Ascending aorta (tissue), 2 donors: ENCODE results near the gene S100A5. TPM values are rescaled to one million over a fixed set of nuclear protein-coding genes. Genes with fewer than 3 reads are reported as not detected.

Source experiments
- DNase-seq, 2 donors: peaks; one replicate each; pipeline ENCODE4 v3.0.0-alpha.2; 2019; ENCODE audit warnings: low spot score in 2 of 2
- H3K27ac ChIP-seq, 2 donors: fragments of 200-600 bp; sonication (generic); one replicate each; pipeline ENCODE4 v1.5.1; 2016 to 2017; ENCODE audit warnings: mild to moderate bottlenecking in 1 of 2
- H3K27me3 ChIP-seq: fragments of 200-600 bp; sonication (generic); one replicate; pipeline ENCODE4 v1.5.1; 2017
- H3K36me3 ChIP-seq, 2 donors: fragments of 200-600 bp; sonication (generic); one replicate each; pipeline ENCODE4 v1.5.1; 2016
- H3K4me1 ChIP-seq, 2 donors: fragments of 200-600 bp; sonication (generic); one replicate each; pipeline ENCODE4 v1.5.1; 2016 to 2017; ENCODE audit warnings: mild to moderate bottlenecking in 1 of 2
- H3K4me3 ChIP-seq, 2 donors: fragments of 200-600 bp; sonication (generic); one replicate each; pipeline ENCODE4 v1.5.1; 2016 to 2017; ENCODE audit warnings: mild to moderate bottlenecking in 1 of 2
- H3K9me3 ChIP-seq, 2 donors: fragments of 200-600 bp; sonication (generic); one replicate each; pipeline ENCODE4 v1.5.1; 2016
- intact Hi-C: fragments of 100-400 bp; cut with DNase I; formaldehyde crosslinking; loops from one replicate; pipeline ENCODE4 v1.15.1; 2023
- total RNA-seq: library from RNA; depleted of rRNA; stranded (reverse); fragments of >200 nt; gene quantifications from one replicate; pipeline ENCODE4 v1.1.0, GENCODE V29; 2016
- TF ChIP-seq, protein P1 (sequence below), 3 experiments: fragments of 200-600 bp in 2 of 3; fragments of 450-650 bp in 1 of 3; sonication (generic) in 2 of 3; IDR thresholded peaks; one replicate each; pipeline ENCODE4 v1.5.1; 2016 to 2019; ENCODE audit warnings: antibody characterized with exemption in 3 of 3, mild to moderate bottlenecking in 1 of 3, moderate library complexity in 1 of 3

Gene S100A5
- total RNA-seq, 1 donor from 2014 or later: not detected

- intact Hi-C loops: loop anchor here (1.0 kb wide), 1 partner anchor 8 kb away; no protein-coding TSS in a partner anchor
- peak overlapping the region; percentile 90 to 92 for H3K27ac ChIP-seq
- H3K4me1 ChIP-seq: peaks cover 41 to 65% of the 10 kb centered on the region in 2 donors
- DNase-seq: no peak
- TF ChIP-seq, protein P1, sequence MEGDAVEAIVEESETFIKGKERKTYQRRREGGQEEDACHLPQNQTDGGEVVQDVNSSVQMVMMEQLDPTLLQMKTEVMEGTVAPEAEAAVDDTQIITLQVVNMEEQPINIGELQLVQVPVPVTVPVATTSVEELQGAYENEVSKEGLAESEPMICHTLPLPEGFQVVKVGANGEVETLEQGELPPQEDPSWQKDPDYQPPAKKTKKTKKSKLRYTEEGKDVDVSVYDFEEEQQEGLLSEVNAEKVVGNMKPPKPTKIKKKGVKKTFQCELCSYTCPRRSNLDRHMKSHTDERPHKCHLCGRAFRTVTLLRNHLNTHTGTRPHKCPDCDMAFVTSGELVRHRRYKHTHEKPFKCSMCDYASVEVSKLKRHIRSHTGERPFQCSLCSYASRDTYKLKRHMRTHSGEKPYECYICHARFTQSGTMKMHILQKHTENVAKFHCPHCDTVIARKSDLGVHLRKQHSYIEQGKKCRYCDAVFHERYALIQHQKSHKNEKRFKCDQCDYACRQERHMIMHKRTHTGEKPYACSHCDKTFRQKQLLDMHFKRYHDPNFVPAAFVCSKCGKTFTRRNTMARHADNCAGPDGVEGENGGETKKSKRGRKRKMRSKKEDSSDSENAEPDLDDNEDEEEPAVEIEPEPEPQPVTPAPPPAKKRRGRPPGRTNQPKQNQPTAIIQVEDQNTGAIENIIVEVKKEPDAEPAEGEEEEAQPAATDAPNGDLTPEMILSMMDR (IDR thresholded peaks at IDR 0.05): no peak
- peak overlapping the region; percentile 47 to 68 for H3K4me3 ChIP-seq
- peaks cover 0 to 3% of the 10 kb centered on the region in 2 donors for H3K36me3 ChIP-seq
- no peaks in the 10 kb centered on the region for H3K27me3 ChIP-seq
- H3K9me3 ChIP-seq: no peaks in the 10 kb centered on the region
Observed at GRCh38 chr1:153544453-153545066, 3.8 kb upstream of the S100A5 start.

GRCh38 chr1:153543736-153544135 lies 3.0 kb upstream of the S100A5 start:
- DNase-seq: no peak
- peak overlapping the region; percentile 47 to 68 for H3K4me3 ChIP-seq
- no peaks in the 10 kb centered on the region for H3K27me3 ChIP-seq
- intact Hi-C loops: no loop called here
- peak overlapping the region; percentile 90 to 92 for H3K27ac ChIP-seq
- peaks cover 35 to 58% of the 10 kb centered on the region in 2 donors for H3K4me1 ChIP-seq
- H3K9me3 ChIP-seq: no peaks in the 10 kb centered on the region
- TF ChIP-seq, protein P1 (IDR thresholded peaks at IDR 0.05): no peak
- H3K36me3 ChIP-seq: peaks cover 0 to 3% of the 10 kb centered on the region in 2 donors

GRCh38 chr1:153542956-153543711 lies 2.4 kb upstream of the S100A5 start:
- peak overlapping the region in 1 of 2 donors; percentile 68 for H3K4me3 ChIP-seq
- H3K27ac ChIP-seq: peak overlapping the region; percentile 90 to 92
- TF ChIP-seq, protein P1 (IDR thresholded peaks at IDR 0.05): no peak
- H3K9me3 ChIP-seq: no peaks in the 10 kb centered on the region
- DNase-seq: no peak
- H3K4me1 ChIP-seq: peaks cover 29 to 52% of the 10 kb centered on the region in 2 donors
- intact Hi-C loops: no loop called here
- peaks cover 0 to 3% of the 10 kb centered on the region in 2 donors for H3K36me3 ChIP-seq
- no peaks in the 10 kb centered on the region for H3K27me3 ChIP-seq

GRCh38 chr1:153541641-153542590 lies 1.2 kb upstream of the S100A5 start:
- Histone ChIP-seq H3K36me3 (peaks cover 0 to 3% of the 10 kb centered on the region in 2 donors), H3K4me1 (peaks cover 20 to 41% of the 10 kb centered on the region in 2 donors), H3K27me3 (no peaks in the 10 kb centered on the region), H3K9me3 (no peaks in the 10 kb centered on the region), H3K4me3 (no peak overlapping the region), H3K27ac (peak overlapping the region; percentile 90 to 92)
- intact Hi-C loops: no loop called here
- DNase-seq: no peak
- TF ChIP-seq, protein P1 (IDR thresholded peaks at IDR 0.05): no peak

DNA sequence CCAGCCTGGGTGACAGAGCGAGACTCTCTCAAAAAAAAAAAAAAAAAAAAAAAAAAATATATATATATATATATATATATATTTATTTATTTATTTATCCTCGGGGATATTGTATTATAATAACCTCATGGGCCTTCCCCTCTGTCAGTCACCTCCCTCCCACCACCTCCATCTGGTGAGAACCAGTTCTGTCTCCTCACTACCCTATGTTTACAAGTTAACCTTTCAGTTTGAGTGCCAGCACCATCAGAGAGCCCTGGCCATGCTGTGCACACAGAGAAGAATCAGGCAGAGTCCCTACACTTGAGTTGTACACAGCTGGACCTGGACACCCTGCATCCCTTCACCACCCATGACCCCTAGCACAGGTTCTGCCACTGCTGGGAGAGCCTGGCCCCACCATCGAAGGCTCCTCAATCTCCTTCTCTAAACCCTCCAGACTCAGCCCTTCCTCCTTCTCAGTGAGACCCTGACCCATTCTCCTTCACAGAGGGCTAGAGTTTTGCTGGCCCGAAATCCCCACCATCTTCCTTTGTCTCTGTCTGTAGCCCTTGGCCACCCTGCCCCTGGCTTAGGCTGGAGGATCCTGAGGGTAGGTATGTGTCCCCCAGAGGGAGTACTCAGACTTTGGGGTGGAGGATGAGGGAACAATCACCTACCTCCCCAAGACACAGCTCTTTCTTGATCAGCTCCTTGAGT lies 1.2 kb downstream of the S100A5 start:
- Histone ChIP-seq H3K9me3 (no peaks in the 10 kb centered on the region), H3K36me3 (peaks cover 0 to 3% of the 10 kb centered on the region in 2 donors), H3K4me1 (peaks cover 11 to 30% of the 10 kb centered on the region in 2 donors), H3K4me3 (no peak overlapping the region), H3K27ac (peak overlapping the region; percentile 12 to 90), H3K27me3 (no peaks in the 10 kb centered on the region)
- TF ChIP-seq, protein P1 (IDR thresholded peaks at IDR 0.05): no peak
- intact Hi-C loops: loop anchor here (10.0 kb wide), 1 partner anchor 235 kb away; the partner anchor contains the start of gene SLC27A3
- no peak for DNase-seq
